Activated T-cell treated with anti-CD3 and anti-CD28 coated beads, Interleukin-2, amount 50 U/mL, for 48 hours (primary cell): ENCODE results near the gene IL13RA2.

Source experiments
- DNase-seq, 2 experiments: peaks; one replicate each; pipeline ENCODE4 v3.0.0-alpha.2; 2020

The IL13RA2 gene, protein sequence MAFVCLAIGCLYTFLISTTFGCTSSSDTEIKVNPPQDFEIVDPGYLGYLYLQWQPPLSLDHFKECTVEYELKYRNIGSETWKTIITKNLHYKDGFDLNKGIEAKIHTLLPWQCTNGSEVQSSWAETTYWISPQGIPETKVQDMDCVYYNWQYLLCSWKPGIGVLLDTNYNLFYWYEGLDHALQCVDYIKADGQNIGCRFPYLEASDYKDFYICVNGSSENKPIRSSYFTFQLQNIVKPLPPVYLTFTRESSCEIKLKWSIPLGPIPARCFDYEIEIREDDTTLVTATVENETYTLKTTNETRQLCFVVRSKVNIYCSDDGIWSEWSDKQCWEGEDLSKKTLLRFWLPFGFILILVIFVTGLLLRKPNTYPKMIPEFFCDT

DNA sequence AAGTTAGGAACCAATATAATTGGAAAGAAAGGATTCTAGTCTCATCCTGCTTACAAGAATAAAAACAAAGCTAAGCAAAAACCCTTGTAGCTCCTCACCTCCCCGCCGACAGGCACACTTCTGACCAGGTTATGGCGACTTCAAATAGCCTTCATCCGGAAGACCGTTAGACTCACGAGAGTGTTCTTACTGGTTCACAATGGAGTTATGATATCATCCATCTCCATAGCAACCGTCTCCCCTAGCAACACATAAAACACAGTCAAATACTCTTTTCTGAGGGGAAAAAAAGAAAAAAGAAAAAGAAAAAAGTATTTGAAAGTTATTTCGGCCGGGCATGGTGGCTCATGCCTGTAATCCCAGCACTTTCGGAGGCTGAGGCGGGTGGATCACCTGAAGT lies at the start of gene IL13RA2:
TSS of gene IL13RA2 (minus strand) at position 162 of the 400 bp plus-strand sequence. CDS start 347 bp downstream, outside the sequence.
- no peak for DNase-seq

DNA sequence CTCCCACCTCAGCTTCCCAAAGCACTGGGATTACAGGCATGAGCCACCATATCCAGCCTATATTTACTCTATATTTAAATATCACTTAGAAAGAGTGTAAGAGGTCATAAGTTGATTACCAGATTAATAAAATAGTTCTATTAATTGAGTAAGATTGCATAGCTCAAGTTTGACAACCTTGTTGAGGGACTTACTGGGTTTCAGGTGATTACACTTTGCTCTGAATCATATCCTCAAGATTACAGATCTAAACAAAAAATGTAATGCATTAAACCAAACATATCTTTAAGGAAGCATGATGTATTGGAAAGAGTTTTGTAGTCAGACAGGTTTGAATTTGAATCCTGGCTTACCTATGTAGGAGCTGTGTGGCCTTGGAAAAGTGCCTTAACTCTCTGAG lies 47.9 kb upstream of the IL13RA2 start:
- DNase-seq = no peak

DNA sequence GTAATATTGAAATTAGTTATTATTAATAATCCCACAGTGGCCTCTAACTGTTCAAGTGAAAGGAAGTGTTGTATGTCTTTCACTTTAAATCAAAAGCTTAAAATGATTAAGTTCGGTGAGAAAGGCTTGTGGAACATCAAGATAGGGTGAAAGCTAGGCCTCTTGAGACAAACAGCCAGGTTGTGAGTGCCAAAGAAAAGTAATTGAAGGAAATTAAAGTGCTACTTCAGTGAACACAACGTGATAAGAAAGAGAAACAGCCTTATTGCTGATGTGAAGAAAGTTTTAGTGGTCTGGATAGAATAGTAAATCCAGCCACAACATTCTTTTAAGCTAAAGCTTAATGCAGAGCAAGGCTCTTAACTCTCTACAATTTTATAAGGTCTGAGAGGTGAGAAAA lies 42.6 kb upstream of the IL13RA2 start:
- DNase-seq = no peak

DNA sequence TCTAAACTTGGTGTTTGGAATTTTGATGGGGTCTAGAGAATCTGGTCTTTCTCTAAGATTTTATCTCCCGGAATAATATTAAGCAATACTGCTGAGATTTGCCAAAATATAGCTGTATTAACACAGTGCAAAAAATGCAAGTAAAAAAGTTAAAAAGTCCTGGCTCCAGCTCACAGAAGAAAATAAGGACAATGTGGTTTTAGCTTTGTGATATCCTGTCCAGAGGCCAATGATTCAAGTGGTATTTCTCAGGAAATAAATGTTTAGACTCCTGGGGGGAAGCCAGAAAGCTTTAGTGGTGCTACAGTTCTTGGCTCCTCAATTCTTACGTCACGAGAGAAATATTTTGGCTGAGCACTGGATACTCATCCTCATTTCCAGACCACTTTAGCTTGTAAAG lies 40.9 kb upstream of the IL13RA2 start:
- DNase-seq = no peak

DNA sequence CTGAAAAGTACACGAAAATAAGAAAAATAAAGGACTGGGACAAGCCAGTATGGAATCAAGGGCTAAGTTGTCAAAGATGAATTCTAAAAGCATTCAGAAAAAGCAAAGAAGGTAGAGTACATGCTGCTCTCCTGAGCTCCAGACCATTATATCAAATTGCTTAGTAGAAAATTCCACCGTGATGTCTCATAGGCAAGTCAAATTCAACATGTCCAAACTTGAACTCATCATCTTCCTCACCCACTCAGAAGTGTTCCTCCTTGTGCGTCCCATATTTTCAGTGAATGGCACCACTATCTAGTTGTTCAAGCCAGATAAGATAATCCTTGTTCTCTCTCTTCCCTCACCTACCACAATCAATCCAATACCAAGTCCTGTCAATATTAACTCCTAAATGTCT lies 37.5 kb upstream of the IL13RA2 start:
- no peak for DNase-seq

DNA sequence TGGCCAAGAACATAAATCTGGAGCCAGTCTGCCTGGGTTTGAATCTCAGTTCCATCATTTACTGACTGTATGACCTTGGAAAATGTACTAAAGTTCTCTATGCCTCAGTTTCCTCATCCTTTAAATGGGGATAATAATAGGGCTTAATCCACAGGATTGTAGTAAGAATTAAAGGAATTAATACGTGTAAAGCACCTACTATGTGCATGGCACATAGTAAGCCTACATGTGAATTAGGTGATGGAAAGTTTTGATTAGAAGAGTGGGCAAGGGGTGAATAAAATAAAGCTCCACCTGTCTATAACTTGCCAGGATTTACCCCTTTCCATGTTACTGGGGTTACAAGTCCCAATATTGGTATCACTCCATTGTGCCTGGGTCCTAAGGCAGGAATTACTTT lies 35.8 kb upstream of the IL13RA2 start:
- DNase-seq = no peak

DNA sequence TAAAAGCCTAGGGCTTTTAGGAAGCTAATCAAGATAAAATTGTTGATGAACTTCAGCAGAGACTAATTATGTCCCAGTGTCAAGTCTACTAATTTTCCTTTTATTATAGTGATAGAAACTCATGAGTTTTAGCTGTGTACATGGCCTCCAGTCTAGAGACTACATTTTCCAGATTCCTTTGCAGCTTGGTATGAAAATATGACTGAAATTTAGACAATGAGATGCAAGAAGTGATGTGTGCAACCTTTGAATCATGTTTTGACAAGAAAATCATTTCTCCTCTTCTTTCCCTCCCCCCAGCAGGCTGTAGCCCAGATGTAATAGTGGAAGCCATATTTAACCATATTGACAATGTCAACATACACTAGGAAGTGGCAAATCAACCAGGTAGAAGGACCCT lies 30.3 kb upstream of the IL13RA2 start:
- no peak for DNase-seq

DNA sequence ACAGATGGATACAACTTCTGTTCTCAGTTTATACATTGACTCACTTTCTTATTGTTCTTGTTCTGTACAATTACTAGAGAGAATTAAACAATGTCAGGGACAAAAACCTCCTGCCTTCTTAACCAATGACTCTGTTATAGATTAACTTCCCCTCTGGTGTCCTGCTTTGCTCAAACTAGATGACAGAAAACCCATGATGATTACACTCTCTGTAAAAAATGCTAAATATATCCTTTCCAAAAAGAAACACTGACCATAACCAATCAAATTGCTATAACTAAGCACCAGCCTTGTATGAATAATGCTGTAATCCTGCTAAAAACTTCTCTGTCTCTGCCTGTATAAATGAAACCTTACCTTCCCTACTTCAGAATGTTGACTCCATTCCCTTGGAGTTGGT lies 29.8 kb upstream of the IL13RA2 start:
- DNase-seq = no peak

DNA sequence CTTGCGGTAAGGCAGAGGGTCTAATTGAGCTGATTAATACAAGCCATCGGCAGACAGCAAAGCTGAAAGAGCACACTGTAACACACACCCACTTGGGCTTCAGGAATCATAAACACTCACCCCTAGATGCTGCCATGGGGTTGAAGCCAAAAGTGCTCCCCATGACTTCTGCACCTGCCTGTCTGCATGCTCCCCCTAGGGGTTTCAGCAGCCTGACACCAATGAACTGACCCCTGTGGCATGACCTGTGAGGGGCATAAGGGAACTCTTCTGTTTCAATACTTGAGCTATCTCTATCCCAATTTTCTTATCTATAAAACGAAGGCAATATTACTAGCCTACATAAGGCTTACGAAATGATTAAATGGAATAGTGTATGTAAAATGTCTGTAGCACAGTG lies 23.0 kb upstream of the IL13RA2 start:
- DNase-seq = no peak

DNA sequence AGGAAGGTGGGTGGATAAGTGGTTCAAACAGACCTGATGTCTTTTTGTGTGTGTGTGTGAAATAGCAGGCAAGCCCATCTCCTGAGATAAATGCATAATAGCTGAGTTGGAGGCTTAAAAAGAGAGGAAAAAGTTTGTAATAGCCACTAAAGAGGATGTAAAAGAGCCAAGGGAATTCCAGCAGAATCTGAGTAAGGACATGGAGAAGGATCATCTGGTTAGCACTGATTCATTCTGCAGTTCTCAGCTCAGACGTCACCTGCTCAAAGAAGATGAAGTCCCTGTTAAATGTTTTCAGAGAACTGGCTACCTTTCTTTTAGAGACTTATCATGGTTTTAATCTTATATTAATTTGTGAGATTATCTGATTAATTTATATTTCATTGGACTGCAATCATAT lies 21.0 kb upstream of the IL13RA2 start:
- DNase-seq = no peak

DNA sequence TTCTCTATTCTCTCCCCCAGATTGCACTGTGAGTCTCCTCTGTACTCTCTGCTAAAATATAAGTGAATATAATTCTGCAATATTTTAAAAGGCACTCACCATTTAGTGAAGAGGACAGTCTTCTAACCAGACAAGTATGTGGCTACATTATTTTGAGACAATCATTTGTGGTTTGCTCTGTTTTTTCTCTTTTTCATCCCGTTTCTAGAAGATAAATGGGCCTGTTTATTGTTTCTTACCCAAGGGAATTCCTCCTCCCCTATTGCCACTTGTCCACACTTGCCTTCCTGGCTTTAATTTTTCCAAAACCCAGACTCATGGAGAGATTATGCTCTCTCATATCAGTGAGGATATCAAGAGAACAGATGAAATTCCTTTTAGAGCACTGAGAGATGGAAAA lies 18.6 kb upstream of the IL13RA2 start:
- DNase-seq = no peak

DNA sequence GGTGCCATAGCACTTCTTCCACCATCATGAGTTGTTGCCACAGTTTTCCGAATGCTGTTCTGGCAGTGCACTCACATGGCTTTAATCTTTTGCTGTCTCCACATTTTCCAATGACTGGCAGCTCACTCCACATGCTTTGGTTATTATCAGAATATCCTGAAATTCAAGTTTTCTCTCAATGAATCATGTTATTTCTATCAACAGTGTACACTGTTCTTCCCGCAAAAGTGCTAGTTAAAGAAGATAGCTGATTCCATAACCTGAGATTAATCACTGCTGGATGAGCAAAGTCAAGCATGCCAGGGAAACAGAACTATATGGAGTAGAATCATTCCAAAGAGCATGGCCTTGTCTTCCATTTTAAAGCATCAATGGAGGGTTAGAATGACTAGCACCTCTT lies 14.6 kb upstream of the IL13RA2 start:
- no peak for DNase-seq

DNA sequence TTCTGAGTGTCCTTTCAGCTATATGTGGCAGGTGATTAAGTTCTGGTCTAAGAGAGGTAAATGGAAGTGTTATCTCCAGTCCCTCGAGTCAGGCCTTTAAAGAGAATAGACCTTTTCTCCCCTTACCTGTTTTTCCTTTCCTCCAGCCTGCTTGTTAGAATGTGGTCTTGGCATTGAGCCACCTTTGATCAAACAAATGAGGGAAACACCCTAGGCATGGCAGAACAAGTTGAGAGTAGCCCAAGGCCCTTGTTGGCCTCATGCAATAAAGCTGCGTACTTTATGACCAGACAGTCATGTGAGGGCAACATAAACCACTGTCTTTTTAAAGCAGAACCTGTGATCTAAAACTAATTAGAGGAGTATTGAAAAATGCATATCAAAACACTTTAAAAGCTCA lies 13.2 kb upstream of the IL13RA2 start:
- DNase-seq = no peak

DNA sequence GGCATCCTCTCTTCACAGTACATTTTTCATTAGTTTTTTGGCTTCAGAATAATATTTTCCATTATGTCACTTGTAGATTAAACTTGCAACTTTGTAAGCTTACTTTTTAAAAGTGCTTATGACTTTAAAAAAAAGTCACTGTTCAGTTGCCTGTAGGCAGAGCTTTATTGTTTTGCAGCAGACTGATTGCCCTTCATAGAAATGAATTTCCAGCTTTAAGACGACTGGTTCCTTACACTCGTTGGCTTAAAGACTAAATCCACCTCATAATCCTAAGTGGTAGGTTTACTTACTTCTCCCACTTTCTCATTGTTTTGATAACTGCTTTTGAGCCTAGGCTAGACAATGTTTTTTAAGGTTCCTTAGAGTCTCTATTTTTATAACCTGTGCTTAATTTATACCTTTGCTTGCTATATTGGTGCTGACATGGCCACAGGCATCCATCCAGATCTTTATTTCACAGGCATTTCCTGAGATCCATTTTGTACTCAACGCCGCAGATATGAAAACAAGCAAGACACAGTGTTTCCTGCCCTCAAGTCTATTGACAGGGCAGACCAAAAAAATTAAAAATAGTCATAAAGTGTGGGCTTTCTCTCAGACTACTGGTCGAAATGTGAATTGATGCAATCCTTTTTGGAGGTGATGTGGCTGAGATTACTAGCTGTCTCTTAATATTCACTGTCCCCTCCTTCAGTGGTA lies 12.6 kb upstream of the IL13RA2 start:
- DNase-seq = no peak

DNA sequence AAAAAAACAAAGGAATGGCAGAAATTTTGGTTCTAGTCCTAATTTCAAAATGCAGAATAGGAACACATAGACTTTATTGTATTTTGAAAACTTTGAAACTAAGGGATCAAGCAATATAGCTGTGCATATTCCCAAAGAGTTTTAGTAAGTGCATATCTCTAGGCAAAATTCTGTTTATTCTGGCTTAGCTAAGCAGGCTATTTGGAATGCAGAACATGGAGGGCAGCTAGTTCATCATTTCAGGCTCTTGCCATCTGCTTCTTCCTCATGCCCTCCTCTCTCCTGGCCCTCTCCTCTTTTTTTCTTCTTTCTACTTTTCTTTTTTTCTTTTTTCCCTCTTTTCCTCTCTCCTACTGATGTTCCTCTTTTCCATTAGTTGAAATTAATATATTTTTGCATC lies 12.0 kb upstream of the IL13RA2 start:
- no peak for DNase-seq

DNA sequence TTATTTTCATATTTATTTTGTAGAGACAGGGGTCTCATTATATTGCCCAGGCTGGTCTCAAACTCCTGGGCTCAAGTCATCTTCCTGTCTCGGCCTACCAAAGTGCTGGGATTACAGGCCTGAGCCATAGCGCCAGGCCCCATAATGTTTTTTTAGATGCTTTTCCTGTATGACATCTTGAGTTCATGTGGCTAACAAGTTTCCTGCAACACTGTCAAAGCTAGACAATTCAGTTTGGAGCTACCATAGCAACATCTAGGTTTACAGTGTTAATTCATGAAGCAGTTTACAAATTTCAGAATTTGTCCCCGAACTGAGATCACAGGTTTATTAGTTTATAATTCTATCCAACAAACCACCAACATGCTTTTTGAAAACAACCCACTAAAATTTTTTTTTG lies 6.4 kb upstream of the IL13RA2 start:
- DNase-seq = no peak

DNA sequence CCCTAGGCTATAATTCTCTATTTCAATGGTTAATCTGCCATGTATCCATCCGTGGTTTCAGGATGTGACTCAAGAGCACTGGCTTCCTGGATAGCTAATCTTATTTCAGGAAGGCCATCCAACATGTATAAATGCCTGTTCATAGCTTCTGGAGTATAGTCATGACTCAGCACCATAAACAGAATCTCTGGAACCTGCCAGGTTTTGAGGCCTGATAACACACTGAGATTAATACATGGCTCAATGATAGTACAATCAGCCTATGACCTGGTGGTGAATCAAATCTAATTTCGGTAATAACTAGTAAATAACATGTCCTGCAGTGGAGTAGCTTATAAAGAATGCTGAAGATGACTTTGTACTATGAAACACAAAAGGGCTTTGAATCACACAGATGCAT lies 5.7 kb upstream of the IL13RA2 start:
- DNase-seq = no peak

DNA sequence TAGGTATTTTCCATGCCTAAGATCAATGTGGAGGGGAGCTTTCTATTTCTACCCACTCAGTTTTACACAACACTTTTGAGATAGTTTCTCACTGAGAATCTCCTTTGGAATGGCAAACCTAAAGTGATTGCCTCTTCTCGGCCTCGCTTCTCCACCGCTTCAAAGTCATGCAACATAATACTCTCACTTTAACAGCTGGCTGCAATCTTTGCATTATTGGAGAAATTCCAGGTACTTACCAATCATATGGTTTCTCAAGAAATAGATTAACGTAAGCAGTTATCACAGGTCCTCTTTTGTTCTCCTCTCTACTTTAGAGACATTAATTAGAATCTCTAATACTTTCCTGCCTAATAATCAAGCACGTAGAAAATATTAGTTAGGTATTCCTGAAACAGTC lies 3.7 kb upstream of the IL13RA2 start:
- DNase-seq = no peak

DNA sequence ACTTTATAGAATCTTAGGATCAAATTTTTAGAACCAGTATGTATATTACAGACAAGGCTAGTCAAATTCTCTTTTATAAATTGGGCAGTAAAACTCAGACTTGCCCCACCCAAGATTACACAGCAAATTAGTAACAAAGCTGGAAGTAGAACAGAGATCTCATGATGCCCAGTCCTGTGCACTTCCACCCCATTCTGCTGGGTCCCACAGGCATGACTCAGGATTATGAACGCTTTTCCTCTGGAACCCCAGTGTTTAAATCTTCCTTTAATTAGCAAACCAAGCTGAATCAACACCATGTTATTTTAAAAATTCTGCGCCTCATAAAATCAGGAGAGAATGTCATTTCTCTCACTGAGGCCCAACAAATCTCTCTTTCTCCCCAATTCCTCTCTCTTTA lies 1.5 kb upstream of the IL13RA2 start:
- no peak for DNase-seq

DNA sequence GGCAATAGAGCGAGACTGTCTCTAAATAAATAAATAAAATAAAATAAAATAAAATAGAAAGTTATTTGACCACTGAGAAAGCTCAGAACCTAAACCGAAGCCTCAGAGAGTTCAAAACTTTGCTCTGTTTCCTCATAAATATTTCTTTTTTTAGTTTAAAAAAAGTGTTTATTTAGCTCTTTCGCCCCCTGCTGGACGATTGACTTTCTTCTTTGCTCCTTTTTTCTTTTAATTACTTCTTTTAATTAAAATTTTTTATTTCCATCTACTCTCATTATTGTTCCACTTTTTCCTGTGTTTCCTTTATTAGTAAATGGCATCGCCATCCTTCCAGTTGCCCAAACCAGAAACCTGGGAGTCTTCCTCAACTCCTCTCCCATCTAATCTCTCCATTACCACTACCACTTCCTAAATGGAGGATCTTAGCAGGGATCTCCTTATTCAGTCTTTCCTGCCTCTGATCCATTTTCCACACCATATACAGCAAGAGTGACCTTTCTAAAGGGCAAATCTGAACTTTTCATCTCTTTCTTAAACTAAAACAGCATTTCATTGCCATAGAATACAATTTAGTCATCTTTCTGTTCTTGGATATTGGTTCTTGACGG lies 728 bp upstream of the IL13RA2 start:
- DNase-seq = no peak

DNA sequence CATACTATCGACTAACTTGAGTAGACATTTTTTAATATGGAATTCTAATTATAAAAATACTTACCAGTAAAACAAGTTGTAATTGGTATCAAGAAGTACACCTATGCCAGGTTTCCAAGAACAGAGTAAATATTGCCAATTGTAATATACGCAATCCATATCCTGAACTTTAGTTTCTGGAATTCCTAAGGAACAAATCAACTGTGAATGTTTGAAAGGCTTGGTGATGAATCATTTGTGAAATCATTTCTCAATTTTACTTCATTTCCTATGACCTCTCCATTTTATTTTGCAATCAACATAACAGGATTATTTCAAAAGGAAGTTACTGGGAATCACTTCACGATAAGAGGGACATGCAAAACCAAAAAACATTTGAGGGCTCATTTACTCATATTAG lies 3.7 kb downstream of the IL13RA2 start:
- DNase-seq = no peak

DNA sequence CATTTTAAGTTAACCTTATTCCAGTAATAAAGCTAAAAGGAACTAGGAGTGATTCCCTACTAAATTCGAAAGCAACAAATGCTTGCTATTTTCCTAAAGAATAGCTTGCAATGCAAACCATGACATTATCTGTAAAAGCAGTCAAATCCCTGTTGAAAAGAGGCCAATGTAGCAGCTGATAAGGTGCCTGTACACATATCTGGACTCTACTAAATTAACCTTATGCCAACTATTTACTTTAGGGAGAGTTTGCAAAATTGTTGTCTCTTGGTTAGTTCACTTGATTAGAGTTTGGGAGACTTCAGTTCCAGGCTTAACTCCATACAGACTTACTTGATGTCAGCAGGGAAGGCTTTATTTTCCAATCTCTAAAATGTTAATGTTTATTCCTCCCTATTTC lies 6.0 kb downstream of the IL13RA2 start:
- no peak for DNase-seq

DNA sequence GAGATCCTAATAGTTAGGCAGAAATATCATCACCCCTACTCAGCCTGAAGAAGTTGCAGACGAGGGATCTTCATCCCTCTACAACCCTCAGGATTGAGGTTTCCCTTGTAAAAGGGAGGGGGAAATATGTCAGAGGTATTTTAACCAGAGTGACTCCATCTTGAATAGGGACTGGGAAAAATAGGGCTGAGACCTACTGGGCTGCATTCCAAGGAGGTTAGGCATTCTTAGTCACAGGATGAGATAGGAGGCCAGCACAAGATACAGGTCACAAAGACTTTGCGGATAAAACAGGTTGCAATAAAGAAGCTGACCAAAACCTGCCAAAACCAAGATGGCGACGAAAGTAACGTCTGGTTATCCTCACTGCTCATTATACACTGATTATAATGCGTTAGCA lies 17.5 kb downstream of the IL13RA2 start:
- no peak for DNase-seq

DNA sequence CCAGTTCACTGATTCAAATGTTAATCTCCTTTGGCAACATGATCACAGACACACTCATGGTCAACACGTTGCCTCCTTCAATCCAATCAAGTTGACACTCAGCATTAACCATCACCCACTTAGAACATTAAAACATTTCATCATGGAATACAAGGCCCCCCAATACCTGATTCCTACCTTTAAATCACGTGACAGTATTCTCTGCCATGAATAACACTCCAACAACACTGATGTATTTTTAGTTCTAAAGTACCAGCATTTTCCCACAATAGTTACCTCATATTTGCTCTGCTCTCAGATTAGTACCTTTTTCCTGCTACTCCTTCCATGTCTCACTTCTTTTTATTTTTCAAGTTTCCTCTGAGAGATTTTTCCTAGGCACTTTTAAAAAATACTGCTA lies 19.6 kb downstream of the IL13RA2 start:
- no peak for DNase-seq
